Liver (tissue), 9 donors: ENCODE results near the gene KDELR3. TPM values are rescaled to one million over a fixed set of nuclear protein-coding genes. Genes with fewer than 3 reads are reported as not detected.

Source experiments
- DNase-seq: peaks from one replicate; pipeline ENCODE4 v3.0.0-alpha.2; 2017; ENCODE audit warnings: low spot score
- H3K27ac ChIP-seq, 2 donors: one replicate each; pipeline ENCODE4 v1.7.0; 2013; ENCODE audit warnings: inconsistent platforms in 2 of 2, low read length in 2 of 2, control low read depth in 1 of 2, low read depth in 1 of 2, mild to moderate bottlenecking in 1 of 2
- H3K27me3 ChIP-seq, 4 donors: one replicate each; pipeline versions ENCODE4 v1.6.1 to v1.7.0; 2013; ENCODE audit warnings: low read length in 3 of 4, inconsistent platforms in 1 of 4, mild to moderate bottlenecking in 1 of 4, moderate library complexity in 1 of 4; ENCODE audit not compliant: control insufficient read depth in 4 of 4, insufficient read depth in 4 of 4
- H3K36me3 ChIP-seq, 4 donors: one replicate each; pipeline versions ENCODE4 v1.6.1 to v1.7.0; 2013; ENCODE audit warnings: low read length in 3 of 4, mild to moderate bottlenecking in 3 of 4, low read depth in 1 of 4, moderate library complexity in 1 of 4; ENCODE audit not compliant: control insufficient read depth in 4 of 4, insufficient read depth in 3 of 4
- H3K4me1 ChIP-seq, 4 donors: one replicate each; pipeline versions ENCODE4 v1.6.1 to v1.7.0; 2013; ENCODE audit warnings: low read length in 3 of 4, mild to moderate bottlenecking in 3 of 4, moderate library complexity in 1 of 4; ENCODE audit not compliant: control insufficient read depth in 4 of 4, insufficient read depth in 4 of 4
- H3K4me3 ChIP-seq, 3 donors: one replicate each; pipeline versions ENCODE4 v1.6.1 to v1.7.0; 2013; ENCODE audit warnings: low read length in 3 of 3, control low read depth in 1 of 3, low read depth in 1 of 3, mild to moderate bottlenecking in 1 of 3
- H3K9ac ChIP-seq, 2 donors: one replicate each; pipeline ENCODE4 v1.7.0; 2013; ENCODE audit warnings: low read length in 2 of 2, mild to moderate bottlenecking in 2 of 2, moderate library complexity in 2 of 2, control low read depth in 1 of 2, low read depth in 1 of 2
- H3K9me3 ChIP-seq, 4 donors: one replicate each; pipeline versions ENCODE4 v1.6.1 to v1.7.0; 2013; ENCODE audit warnings: low read length in 3 of 4; ENCODE audit not compliant: control insufficient read depth in 4 of 4
- ATF3 ChIP-seq: IDR thresholded peaks from 2 replicates; pipeline ENCODE4 v1.6.1; 2016; ENCODE audit warnings: antibody characterized with exemption
- EGR1 ChIP-seq, 2 donors: IDR thresholded peaks; 2 replicates each; pipeline ENCODE4 v1.6.1; 2016 to 2018; ENCODE audit warnings: antibody characterized with exemption in 2 of 2, low read depth in 2 of 2
- FOXA1 ChIP-seq: IDR thresholded peaks from 2 replicates; pipeline ENCODE4 v1.6.1; 2016; ENCODE audit warnings: antibody characterized with exemption
- FOXA2 ChIP-seq: IDR thresholded peaks from 2 replicates; pipeline ENCODE4 v1.6.1; 2016; ENCODE audit warnings: antibody characterized with exemption
- GABPA ChIP-seq, 2 donors: IDR thresholded peaks in 1 of 2; conservative IDR thresholded peaks in 1 of 2; 2 replicates each; pipeline ENCODE4 v1.6.1; 2016; ENCODE audit warnings: antibody characterized with exemption in 2 of 2, mild to moderate bottlenecking in 1 of 2, moderate library complexity in 1 of 2
- HNF4A ChIP-seq, 2 donors: conservative IDR thresholded peaks; 2 replicates each; pipeline ENCODE4 v1.6.1; 2016; ENCODE audit warnings: antibody characterized with exemption in 2 of 2, mild to moderate bottlenecking in 2 of 2
- HNF4G ChIP-seq: IDR thresholded peaks from 2 replicates; pipeline ENCODE4 v1.6.1; 2016; ENCODE audit warnings: antibody characterized with exemption
- JUND ChIP-seq, 2 donors: IDR thresholded peaks; 2 replicates each; pipeline ENCODE4 v1.6.1; 2016; ENCODE audit warnings: antibody characterized with exemption in 2 of 2
- NR2F2 ChIP-seq: IDR thresholded peaks from 2 replicates; pipeline ENCODE4 v1.6.1; 2016; ENCODE audit warnings: antibody characterized with exemption
- RAD21 ChIP-seq, 2 donors: IDR thresholded peaks; 2 replicates each; pipeline ENCODE4 v1.6.1; 2016; ENCODE audit warnings: antibody characterized with exemption in 2 of 2, mild to moderate bottlenecking in 2 of 2
- RXRA ChIP-seq, 2 donors: IDR thresholded peaks; 2 replicates each; pipeline ENCODE4 v1.6.1; 2017 to 2018; ENCODE audit warnings: antibody characterized with exemption in 2 of 2, mild to moderate bottlenecking in 1 of 2
- YY1 ChIP-seq: IDR thresholded peaks from 2 replicates; pipeline ENCODE4 v1.6.1; 2016; ENCODE audit warnings: antibody characterized with exemption, mild to moderate bottlenecking
- ZBTB33 ChIP-seq: IDR thresholded peaks from 2 replicates; pipeline ENCODE4 v1.6.1; 2016; ENCODE audit warnings: antibody characterized with exemption
- WGBS: extraction: QIAGEN DNeasy Blood & Tissue Kit; methylation state at CpG from one replicate; pipeline ENCODE4 v1.1.7; 2013; 5-methylcytosine and 5-hydroxymethylcytosine counted together
- polyA plus RNA-seq, 2 donors: library from polyadenylated mRNA; stranded (reverse) in 1 of 2; unstranded in 1 of 2; fragments of 200-250 nt in 1 of 2; fragments of >200 nt in 1 of 2; fragmentation: Nextera tagmentation in 1 of 2; extraction: Ambion mirVana in 1 of 2; gene quantifications; one replicate each; pipeline versions ENCODE4 v1.2.1 to v1.2.3, GENCODE V29; 2013 to 2015
- total RNA-seq, 2 donors: library from RNA; depleted of rRNA; stranded (reverse); fragments of >200 nt; gene quantifications; one replicate each; pipeline ENCODE4 v1.2.3, GENCODE V29; 2014
- TF ChIP-seq, protein P1 (sequence below): IDR thresholded peaks from 2 replicates; pipeline ENCODE4 v1.6.1; 2016; ENCODE audit warnings: antibody characterized with exemption
- donor health status: healthy.
- donor health status: healthy.
- donor health status: healthy.
- donor health status: healthy.
- donor health status: healthy.

The KDELR3 gene
- total and polyA plus RNA-seq, 4 donors, result 3.5 to 12.8 (median 9.5) TPM

DNA sequence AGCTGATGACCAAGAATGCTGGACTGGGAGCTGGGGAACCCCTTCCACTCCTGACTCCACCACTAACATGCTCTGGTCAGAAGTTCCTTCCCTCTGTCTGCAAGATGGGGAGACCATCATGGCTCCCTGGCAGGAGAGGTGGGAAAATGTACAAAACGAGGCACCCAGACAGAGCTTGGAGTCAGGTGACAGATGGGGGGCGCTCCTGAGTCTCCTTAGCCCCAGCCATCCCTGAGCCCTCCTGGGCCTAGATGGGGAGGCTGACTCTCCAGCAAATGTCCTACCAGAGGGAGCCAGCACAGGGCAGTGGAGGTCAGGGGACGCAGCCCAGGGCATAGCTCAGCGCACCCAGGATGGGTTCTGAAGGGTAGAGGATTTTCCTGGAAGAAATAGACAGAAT lies 32.9 kb upstream of the KDELR3 start:
- Histone ChIP-seq H3K9ac (no peak overlapping the region), H3K27me3 (no peaks in the 10 kb centered on the region), H3K27ac (no peak overlapping the region), H3K4me3 (no peak overlapping the region), H3K9me3 (no peaks in the 10 kb centered on the region), H3K4me1 (no peaks in the 10 kb centered on the region), H3K36me3 (no peaks in the 10 kb centered on the region)
- TF ChIP-seq RXRA (IDR thresholded peaks at IDR 0.05) (no peak), FOXA2 (no peak), ATF3 (no peak), HNF4A (conservative IDR thresholded peaks at IDR 0.05) (no peak), RAD21 (IDR thresholded peaks at IDR 0.05) (no peak), GABPA (IDR thresholded peaks at IDR 0.05 in 1 of 2, conservative IDR thresholded peaks at IDR 0.05 in 1 of 2) (no peak)
- 77% methylated on average over 4 of the region's 4 CpGs for WGBS
- no peak for DNase-seq

GRCh38 chr22:38435965-38436364 lies 31.9 kb upstream of the KDELR3 start:
- H3K9ac ChIP-seq, result no peak overlapping the region
- H3K36me3 ChIP-seq, result no peaks in the 10 kb centered on the region
- H3K4me1 ChIP-seq, result no peaks in the 10 kb centered on the region
- H3K9me3 ChIP-seq, result no peaks in the 10 kb centered on the region
- no peak overlapping the region for H3K4me3 ChIP-seq
- no peaks in the 10 kb centered on the region for H3K27me3 ChIP-seq
- no peak for DNase-seq
- TF ChIP-seq EGR1 (IDR thresholded peaks at IDR 0.05; ENCODE audit: low read depth in 2 of 2), result no peak
- no peak for TF ChIP-seq HNF4G
- TF ChIP-seq RXRA (IDR thresholded peaks at IDR 0.05), result no peak
- TF ChIP-seq GABPA (IDR thresholded peaks at IDR 0.05 in 1 of 2, conservative IDR thresholded peaks at IDR 0.05 in 1 of 2), result no peak
- TF ChIP-seq, protein P1, sequence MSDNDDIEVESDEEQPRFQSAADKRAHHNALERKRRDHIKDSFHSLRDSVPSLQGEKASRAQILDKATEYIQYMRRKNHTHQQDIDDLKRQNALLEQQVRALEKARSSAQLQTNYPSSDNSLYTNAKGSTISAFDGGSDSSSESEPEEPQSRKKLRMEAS, result no peak
- TF ChIP-seq FOXA1, result no peak
- WGBS, result 71% methylated on average over 4 of the region's 4 CpGs
- no peak overlapping the region for H3K27ac ChIP-seq

GRCh38 chr22:38436629-38437395 lies 31.1 kb upstream of the KDELR3 start:
- WGBS, result 92% methylated on average over 15 of the region's 15 CpGs
- no peaks in the 10 kb centered on the region for H3K36me3 ChIP-seq
- no peaks in the 10 kb centered on the region for H3K9me3 ChIP-seq
- DNase-seq, result no peak
- no peak overlapping the region for H3K4me3 ChIP-seq
- H3K27me3 ChIP-seq, result no peaks in the 10 kb centered on the region
- TF ChIP-seq GABPA (IDR thresholded peaks at IDR 0.05 in 1 of 2, conservative IDR thresholded peaks at IDR 0.05 in 1 of 2) (no peak), JUND (IDR thresholded peaks at IDR 0.05) (no peak), HNF4A (conservative IDR thresholded peaks at IDR 0.05) (no peak), ZBTB33 (no peak), YY1 (no peak), ATF3 (no peak), FOXA2 (no peak), RAD21 (IDR thresholded peaks at IDR 0.05) (no peak), NR2F2 (no peak)
- TF ChIP-seq, protein P1, result no peak
- H3K9ac ChIP-seq, result no peak overlapping the region
- H3K27ac ChIP-seq, result no peak overlapping the region
- no peaks in the 10 kb centered on the region for H3K4me1 ChIP-seq
